GM20000 (cell line): ENCODE data around the gene PGPEP1.
"Not testable (repeated sequence)": the region's sequence is repeated elsewhere in the genome, so short reads cannot be mapped to it uniquely, and the experiment has no call there.

Source experiments
- DNase-seq: peaks from one replicate; pipeline ENCODE4 v3.0.0; 2012; ENCODE audit warnings: low spot score
- TF ChIP-seq, protein P1 (sequence below): IDR thresholded peaks from 2 replicates; pipeline ENCODE4 v1.5.1; 2012; ENCODE audit warnings: mild to moderate bottlenecking, control low read depth; ENCODE audit errors: extremely low read depth, missing control alignments

The PGPEP1 gene

DNA sequence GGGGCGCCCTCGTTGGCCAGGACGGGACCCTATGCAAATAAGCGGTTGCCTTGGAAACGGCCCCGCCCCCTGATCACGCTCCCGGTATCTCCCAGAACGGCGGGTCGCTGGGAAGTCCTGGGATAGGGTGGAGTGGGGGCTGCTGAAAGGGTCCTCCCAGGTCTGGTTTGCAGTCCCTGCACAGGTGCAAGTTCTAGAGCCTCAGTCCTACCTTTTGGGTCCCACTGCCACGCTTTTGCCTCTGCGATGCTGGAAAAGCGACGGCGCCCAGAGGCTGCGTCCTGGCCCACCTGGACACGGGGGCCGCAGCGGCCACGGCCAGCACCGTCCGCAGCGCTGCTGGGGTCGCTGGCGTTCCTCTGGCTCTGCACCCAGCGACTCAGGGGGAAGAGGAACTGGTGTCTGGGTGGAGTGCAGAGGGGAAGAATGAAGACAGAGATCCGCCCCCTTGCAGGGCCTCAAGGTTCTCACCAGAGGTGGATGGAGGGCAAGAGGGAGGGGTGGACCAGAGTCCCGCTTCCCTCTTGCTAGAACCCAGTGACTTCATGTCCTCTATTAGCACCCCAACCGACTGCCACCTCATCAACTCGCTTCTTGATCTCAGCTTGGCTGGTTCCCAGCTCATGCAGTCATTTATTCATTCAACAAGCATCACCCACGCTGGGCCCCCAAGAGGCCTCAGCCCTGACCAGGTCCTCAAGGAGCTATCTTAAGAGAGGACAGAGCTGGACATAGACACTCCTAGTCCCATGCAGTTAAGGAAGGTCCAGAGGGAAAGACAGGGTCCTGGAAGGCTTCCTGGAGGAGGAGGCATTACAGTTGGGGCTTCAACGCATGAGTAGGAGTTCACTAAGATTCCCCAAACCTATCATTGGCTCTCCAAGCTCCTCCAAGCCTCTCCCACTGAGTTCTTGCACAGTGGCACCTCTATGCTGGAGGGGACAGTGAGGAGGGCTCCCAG lies 57.1 kb downstream of the PGPEP1 start, which contains the start of gene LRRC25:
LRRC25 (minus strand) TSS at position 381 of the 961 bp plus-strand sequence. CDS start 659 bp downstream, outside the sequence.
- TF ChIP-seq, protein P1, sequence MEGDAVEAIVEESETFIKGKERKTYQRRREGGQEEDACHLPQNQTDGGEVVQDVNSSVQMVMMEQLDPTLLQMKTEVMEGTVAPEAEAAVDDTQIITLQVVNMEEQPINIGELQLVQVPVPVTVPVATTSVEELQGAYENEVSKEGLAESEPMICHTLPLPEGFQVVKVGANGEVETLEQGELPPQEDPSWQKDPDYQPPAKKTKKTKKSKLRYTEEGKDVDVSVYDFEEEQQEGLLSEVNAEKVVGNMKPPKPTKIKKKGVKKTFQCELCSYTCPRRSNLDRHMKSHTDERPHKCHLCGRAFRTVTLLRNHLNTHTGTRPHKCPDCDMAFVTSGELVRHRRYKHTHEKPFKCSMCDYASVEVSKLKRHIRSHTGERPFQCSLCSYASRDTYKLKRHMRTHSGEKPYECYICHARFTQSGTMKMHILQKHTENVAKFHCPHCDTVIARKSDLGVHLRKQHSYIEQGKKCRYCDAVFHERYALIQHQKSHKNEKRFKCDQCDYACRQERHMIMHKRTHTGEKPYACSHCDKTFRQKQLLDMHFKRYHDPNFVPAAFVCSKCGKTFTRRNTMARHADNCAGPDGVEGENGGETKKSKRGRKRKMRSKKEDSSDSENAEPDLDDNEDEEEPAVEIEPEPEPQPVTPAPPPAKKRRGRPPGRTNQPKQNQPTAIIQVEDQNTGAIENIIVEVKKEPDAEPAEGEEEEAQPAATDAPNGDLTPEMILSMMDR = no peak
- peak; percentile 76 for DNase-seq

DNA sequence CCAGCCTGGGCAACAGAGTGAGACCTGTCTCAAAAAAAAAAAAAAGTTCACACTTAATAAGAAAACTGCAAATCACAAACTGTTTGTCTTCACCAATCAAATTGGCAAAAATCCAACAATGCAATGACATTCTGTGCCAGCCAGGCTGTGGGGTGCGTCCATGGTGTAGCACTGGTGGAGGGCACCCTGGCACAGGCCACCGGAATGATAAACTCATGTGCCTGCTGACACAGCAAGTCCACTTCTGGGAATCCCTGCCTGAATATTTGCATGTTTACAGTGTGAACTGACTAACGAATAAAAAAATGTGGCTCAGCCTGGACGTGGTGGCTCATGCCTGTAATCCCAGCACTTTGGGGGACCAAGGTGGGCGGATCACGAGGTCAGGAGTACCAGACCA lies 58.6 kb downstream of the PGPEP1 start:
- no peak for DNase-seq
- TF ChIP-seq, protein P1 = no peak

GRCh38 chr19:18401580-18402112 lies 61.2 kb downstream of the PGPEP1 start:
- TF ChIP-seq, protein P1 = peak; percentile 39

DNA sequence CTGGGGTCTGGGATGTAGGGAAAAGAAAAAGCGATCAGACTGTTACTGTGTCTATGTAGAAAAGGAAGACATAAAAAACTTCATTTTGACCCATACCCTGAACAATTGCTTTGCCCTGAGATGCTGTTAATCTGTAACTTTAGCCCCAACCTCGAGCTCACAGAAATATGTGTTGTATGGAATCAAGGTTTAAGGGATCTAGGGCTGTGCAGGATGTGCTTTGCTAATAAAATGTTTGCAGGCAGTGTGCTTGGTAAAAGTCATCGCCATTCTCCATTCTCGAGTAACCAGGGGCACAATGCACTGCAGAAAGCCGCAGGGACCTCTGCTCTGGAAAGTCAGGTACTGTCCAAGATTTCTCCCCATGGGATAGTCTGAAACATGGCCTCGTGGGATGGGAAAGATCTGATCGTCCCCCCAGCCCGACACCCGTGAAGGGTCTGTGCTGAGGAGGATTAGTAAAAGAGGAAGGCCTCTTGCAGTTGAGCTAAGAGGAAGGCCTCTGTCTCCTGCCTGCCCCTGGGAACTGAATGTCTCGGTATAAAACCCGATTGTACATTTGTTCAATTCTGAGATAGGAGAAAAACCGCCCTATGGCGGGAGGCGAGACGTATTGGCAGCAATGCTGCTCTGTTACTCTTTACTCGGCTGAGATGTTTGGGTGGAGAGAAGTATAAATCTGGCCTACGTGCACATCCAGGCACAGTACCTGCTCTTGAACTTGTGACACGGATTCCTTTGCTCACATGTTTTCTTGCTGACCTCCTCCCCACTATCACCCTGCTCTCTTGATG lies 62.3 kb downstream of the PGPEP1 start:
- not testable (repeated sequence) for DNase-seq

More at GRCh38 chr19:18401580-18402112, 61.2 kb downstream of the PGPEP1 start:
- DNase-seq = peak; percentile 73

- not testable (repeated sequence) for DNase-seq
These were observed 65.4 kb downstream of the PGPEP1 start for GRCh38 chr19:18405754-18406153.

DNA sequence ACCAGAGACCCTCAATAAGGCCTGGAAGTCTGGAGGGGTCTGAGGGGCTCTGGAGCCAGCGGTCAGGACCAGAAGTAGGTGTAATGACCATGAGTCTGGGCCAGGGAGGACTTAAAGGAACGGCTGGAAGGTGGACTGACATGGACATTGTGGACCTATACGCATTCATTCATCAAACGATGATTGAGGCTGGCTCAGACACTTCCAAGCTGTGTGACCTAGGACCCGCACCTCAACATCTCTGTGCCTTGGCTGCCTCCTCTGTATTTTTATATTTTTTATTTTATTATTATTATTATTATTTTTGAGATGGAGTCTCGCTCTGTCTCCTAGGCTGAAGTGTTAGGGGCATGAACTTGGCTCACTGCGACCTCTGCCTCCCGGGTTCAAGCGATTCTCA lies 66.4 kb downstream of the PGPEP1 start:
- TF ChIP-seq, protein P1 = no peak
- DNase-seq = no peak

GRCh38 chr19:18408053-18408476 lies 67.7 kb downstream of the PGPEP1 start:
- TF ChIP-seq, protein P1 = peak; percentile 16
- peak; percentile 73 for DNase-seq
